GM12864 (cell line): ENCODE measurements around the gene SPTBN5.

ENCODE experiments used
- DNase-seq: peaks from one replicate; pipeline ENCODE4 v3.0.0-alpha.2; 2011; ENCODE audit warnings: low read depth
- H3K4me3 ChIP-seq: 2 replicates; pipeline ENCODE4 v1.5.1; 2011; ENCODE audit warnings: mild to moderate bottlenecking, low read depth, low read length, control low read depth
- CTCF ChIP-seq: IDR thresholded peaks from 2 replicates; pipeline ENCODE4 v1.5.1; 2011; ENCODE audit warnings: low read depth, mild to moderate bottlenecking, moderate library complexity, low read length, control low read depth, inconsistent platforms; ENCODE audit errors: missing control alignments

Gene SPTBN5

DNA sequence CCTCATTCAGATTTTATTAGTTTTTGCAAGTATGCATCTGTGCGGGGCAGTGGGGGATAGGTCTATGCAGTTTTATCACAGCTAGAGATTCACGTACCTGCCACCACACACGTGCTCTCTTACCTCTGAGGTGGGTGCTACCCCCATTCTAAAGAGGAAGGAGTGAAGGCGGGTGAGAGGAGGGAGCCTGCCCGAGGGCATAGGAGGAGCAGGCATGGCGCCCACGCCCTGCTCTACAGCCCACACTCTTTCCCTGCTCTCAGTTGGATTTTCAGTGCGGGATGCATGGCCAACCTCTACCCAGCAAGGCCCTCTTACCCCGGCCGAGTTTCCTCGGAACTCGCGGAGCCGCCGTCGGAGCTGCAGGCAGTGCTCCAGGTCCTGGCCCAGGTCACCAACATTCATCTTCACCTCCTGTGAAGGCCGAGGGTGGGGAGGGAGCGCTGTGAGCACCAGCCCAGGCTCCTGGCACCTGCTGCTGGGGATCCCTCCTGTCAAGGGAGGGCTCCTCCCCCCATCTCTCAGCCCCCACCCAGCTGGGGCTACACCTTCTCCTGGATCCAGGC is 28.3 kb downstream of the SPTBN5 start:
- no peak for DNase-seq
- H3K4me3 ChIP-seq = no peak overlapping the region
- TF ChIP-seq CTCF = no peak

GRCh38 chr15:41862515-41863116 is 31.2 kb downstream of the SPTBN5 start:
- no peak for DNase-seq
- no peak overlapping the region for H3K4me3 ChIP-seq
- TF ChIP-seq CTCF = no peak

- no peak for DNase-seq
- H3K4me3 ChIP-seq = no peak overlapping the region
- no peak for TF ChIP-seq CTCF
Measured at GRCh38 chr15:41861736-41862356, 32.0 kb downstream of the SPTBN5 start.

DNA sequence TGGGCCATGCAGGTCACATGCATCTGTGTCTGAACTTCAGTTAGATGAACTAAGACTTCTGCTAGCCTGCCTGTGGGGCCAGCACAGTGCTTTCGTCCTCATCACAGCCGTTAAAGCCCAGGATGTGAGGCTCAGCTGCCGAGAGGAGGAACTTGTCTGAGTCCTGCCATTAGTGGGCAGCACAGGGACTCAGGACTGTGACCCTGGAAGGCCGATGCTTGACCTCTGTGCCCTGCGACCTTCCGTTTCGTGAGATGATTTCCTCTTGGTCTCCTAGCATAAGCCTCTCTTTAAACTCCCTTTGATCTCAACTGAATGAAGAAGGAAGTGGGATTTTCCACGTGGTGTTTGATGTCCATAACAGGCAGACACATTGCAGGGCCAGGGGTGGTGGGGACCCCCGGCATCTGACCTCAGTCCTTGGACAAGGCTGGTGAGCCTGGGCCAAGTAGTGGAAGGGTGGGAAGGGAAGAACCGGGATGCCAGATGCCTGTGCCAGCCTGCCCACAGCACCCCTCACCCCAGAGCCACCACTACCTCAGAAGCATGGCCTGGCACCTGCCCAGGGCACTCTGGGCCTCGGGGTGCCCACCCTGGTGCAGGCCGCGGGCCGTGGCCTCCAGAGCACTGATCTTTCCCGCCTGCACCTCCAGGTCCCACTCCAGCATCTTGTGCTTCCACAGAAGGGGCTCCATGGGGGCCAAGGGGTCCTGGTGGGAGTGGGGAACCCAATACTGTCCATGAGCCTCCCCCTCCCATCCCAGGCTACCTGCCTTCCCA is 33.6 kb downstream of the SPTBN5 start:
- H3K4me3 ChIP-seq = no peak overlapping the region
- TF ChIP-seq CTCF = no peak
- no peak for DNase-seq

DNA sequence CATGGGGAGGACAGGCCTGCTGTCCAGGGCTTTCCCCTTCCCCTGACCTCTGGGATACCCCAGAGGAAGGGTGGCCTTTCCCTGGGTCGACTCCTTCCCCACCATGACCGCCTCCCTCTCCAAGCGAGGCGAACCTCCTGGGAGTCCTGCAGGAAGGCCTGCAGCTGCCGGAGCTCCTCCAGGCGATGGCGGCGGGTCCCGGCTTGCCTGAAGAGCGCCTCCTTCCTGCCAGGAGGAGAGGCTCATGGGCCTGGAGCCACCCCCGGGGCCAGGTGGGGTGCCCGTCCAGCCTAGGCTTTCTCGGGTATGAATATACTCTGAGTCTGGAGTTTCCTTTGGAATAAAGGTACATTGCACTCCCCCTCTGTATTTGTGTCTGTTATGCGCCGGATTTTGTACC is 35.1 kb downstream of the SPTBN5 start:
- no peak overlapping the region for H3K4me3 ChIP-seq
- no peak for TF ChIP-seq CTCF
- DNase-seq = no peak

DNA sequence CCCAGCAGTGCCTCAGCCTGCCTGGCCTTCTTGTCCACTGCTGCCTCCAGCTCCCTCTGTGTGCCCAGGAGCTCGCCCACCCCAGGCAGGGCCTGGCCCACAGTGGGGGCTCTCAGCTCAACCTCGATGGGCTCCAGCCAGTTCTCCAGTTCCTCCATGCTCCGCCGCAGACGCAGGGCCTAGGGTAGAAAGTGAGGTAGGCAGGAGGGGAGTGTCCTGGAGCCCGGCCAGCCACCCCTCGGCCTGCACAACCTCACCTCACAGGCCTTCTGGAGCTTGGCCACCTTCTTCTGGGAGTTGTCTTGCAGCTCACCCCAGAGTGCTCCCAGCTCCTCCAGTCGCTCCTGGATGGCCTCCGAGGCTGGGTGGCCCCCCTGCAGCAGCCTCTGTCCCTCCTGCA is 36.5 kb downstream of the SPTBN5 start:
- no peak overlapping the region for H3K4me3 ChIP-seq
- no peak for DNase-seq
- TF ChIP-seq CTCF = no peak
